Femur (tissue), 1 donor: ENCODE results near the gene EPX.
"Not testable (repeated sequence)": the region's sequence is repeated elsewhere in the genome, so short reads cannot be mapped to it uniquely, and the experiment has no call there.

Experiments used
- DNase-seq: peaks from one replicate; pipeline ENCODE4 v3.0.0-alpha.2; 2017

Gene EPX

GRCh38 chr17:58192612-58193011 is at the start of gene EPX:
Gene EPX (plus strand): TSS chr17:58192726. CDS start chr17:58192847, 121 bp downstream.
- no peak for DNase-seq

- DNase-seq = not testable (repeated sequence)
These were observed 49.2 kb upstream of the EPX start for GRCh38 chr17:58143335-58143734.

GRCh38 chr17:58144801-58145200 is 47.7 kb upstream of the EPX start:
- no peak for DNase-seq

- DNase-seq = no peak
These were observed 44.5 kb upstream of the EPX start, which contains the start of gene OR4D1 for GRCh38 chr17:58147930-58148434. Gene OR4D1 (plus strand): TSS chr17:58148384. CDS start chr17:58155154, 6,770 bp downstream.

- DNase-seq = no peak
These were observed 43.9 kb upstream of the EPX start for GRCh38 chr17:58148609-58149008.

GRCh38 chr17:58150394-58150793 is 42.1 kb upstream of the EPX start:
- DNase-seq = no peak

- DNase-seq = no peak
These were observed 39.5 kb upstream of the EPX start for GRCh38 chr17:58153046-58153445.

GRCh38 chr17:58153671-58154070 is 38.9 kb upstream of the EPX start:
- DNase-seq = no peak

- DNase-seq = peak; percentile 24
These were observed 35.4 kb upstream of the EPX start for GRCh38 chr17:58156839-58157803.

GRCh38 chr17:58158181-58158580 is 34.3 kb upstream of the EPX start:
- DNase-seq = no peak

GRCh38 chr17:58161566-58161965 is 31.0 kb upstream of the EPX start:
- DNase-seq = no peak

GRCh38 chr17:58165981-58166380 is 26.5 kb upstream of the EPX start:
- no peak for DNase-seq

GRCh38 chr17:58166682-58167081 is 25.8 kb upstream of the EPX start, which contains the start of gene OR4D2:
Gene OR4D2 (plus strand): TSS chr17:58166982. CDS start chr17:58169656, 2,674 bp downstream.
- DNase-seq = no peak

GRCh38 chr17:58170622-58171021 is 21.9 kb upstream of the EPX start:
- DNase-seq = no peak

GRCh38 chr17:58172369-58173071 is 20.0 kb upstream of the EPX start:
- no peak for DNase-seq

GRCh38 chr17:58174871-58175270 is 17.7 kb upstream of the EPX start:
- DNase-seq = no peak

GRCh38 chr17:58176200-58176599 is 16.3 kb upstream of the EPX start:
- DNase-seq = no peak

GRCh38 chr17:58181796-58182195 is 10.7 kb upstream of the EPX start:
- no peak for DNase-seq

GRCh38 chr17:58183514-58183913 is 9.0 kb upstream of the EPX start:
- DNase-seq = no peak

- DNase-seq = peak; percentile 46
These were observed 8.1 kb upstream of the EPX start for GRCh38 chr17:58184308-58184985.

GRCh38 chr17:58184986-58185761 is 7.4 kb upstream of the EPX start:
- no peak for DNase-seq

GRCh38 chr17:58186591-58186990 is 5.9 kb upstream of the EPX start:
- no peak for DNase-seq
